PFSK-1 (cell line): ENCODE measurements around the gene FGF14.

Experiments
- POLR2AphosphoS5 ChIP-seq: IDR thresholded peaks from 2 replicates; pipeline ENCODE4 v1.6.1; 2012; ENCODE audit warnings: low read depth, mild to moderate bottlenecking, control low read depth, low read length, moderate library complexity
- SIN3A ChIP-seq: IDR thresholded peaks from 2 replicates; pipeline ENCODE4 v1.6.1; 2012; ENCODE audit warnings: mild to moderate bottlenecking, low read length, moderate library complexity, borderline replicate concordance; ENCODE audit not compliant: insufficient read depth
- TAF1 ChIP-seq: IDR thresholded peaks from 2 replicates; pipeline ENCODE4 v1.6.1; 2012; ENCODE audit warnings: low read length, control low read depth, borderline replicate concordance; ENCODE audit not compliant: insufficient read depth

DNA sequence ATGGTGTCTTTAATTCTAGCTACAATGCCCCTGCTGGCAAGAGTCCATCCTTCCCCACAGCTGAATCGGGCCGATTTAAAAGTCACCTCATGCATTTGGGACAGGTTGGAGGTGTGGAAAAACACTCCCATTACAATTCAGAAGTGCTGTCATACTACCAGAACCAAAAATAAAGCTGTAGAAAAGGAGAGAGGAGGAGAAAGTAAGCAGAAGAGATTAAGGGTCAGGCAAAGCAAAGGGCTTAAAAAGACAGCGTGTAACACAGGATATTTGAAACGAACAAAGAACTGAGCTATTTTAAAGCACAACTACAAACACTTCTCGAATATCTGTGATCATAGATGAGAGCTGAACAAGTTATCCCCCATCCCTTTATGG, 90.4 kb downstream of the FGF14 start:
- TF ChIP-seq SIN3A (no peak), POLR2AphosphoS5 (no peak), TAF1 (no peak)
